Tibial nerve (tissue), 4 donors: ENCODE data around the gene SEMA4C. TPM values are rescaled to one million over a fixed set of nuclear protein-coding genes. Genes with fewer than 3 reads are reported as not detected.
A peak's percentile ranks its signal among the peaks of the same experiment; 100 is the strongest.

Experiments used
- DNase-seq, 2 donors: peaks; one replicate each; pipeline ENCODE4 v3.0.0-alpha.2; 2019; ENCODE audit warnings: low spot score in 2 of 2
- H3K27ac ChIP-seq, 4 donors: fragments of 200-600 bp; sonication (generic) in 3 of 4; one replicate each; pipeline ENCODE4 v1.5.1; 2017 to 2019; ENCODE audit warnings: mild to moderate bottlenecking in 1 of 4
- H3K27me3 ChIP-seq, 2 donors: fragments of 200-600 bp; sonication (generic) in 1 of 2; one replicate each; pipeline versions ENCODE4 v1.5.1 to v1.6.0; 2017 to 2019
- H3K36me3 ChIP-seq, 3 donors: fragments of 200-600 bp; sonication (generic); one replicate each; pipeline ENCODE4 v1.5.1; 2018 to 2019
- H3K4me1 ChIP-seq, 4 donors: fragments of 200-600 bp; sonication (generic) in 3 of 4; one replicate each; pipeline ENCODE4 v1.5.1; 2017 to 2019
- H3K4me3 ChIP-seq, 4 donors: fragments of 200-600 bp; sonication (generic) in 3 of 4; one replicate each; pipeline ENCODE4 v1.5.1; 2017 to 2019; ENCODE audit warnings: mild to moderate bottlenecking in 1 of 4, moderate library complexity in 1 of 4
- H3K9me3 ChIP-seq, 4 donors: fragments of 200-600 bp; sonication (generic) in 3 of 4; one replicate each; pipeline ENCODE4 v1.5.1; 2017 to 2019
- EP300 ChIP-seq, 2 donors: sonication (generic); formaldehyde crosslinking; IDR thresholded peaks; one replicate each; pipeline ENCODE4 v1.6.1; 2017; ENCODE audit warnings: antibody characterized with exemption in 2 of 2, mild to moderate bottlenecking in 1 of 2
- POLR2A ChIP-seq, 2 donors: fragments of 450-650 bp; IDR thresholded peaks; one replicate each; pipeline ENCODE4 v1.6.1; 2017; ENCODE audit warnings: antibody characterized with exemption in 2 of 2, mild to moderate bottlenecking in 2 of 2, moderate library complexity in 2 of 2
- WGBS, 2 donors: methylation state at CpG; one replicate each; pipeline ENCODE4 v1.1.5; 2018; 5-methylcytosine and 5-hydroxymethylcytosine counted together
- total RNA-seq, 4 donors: library from RNA; depleted of rRNA; stranded (reverse); fragments of >200 nt; gene quantifications; one replicate each; pipeline ENCODE4 v1.1.0, GENCODE V29; 2016
- TF ChIP-seq, protein P1 (sequence below), 5 experiments: fragments of 200-600 bp in 3 of 5; fragments of 450-650 bp in 2 of 5; sonication (generic) in 3 of 5; IDR thresholded peaks; one replicate each; pipeline ENCODE4 v1.5.1; 2016 to 2019; ENCODE audit warnings: antibody characterized with exemption in 5 of 5, mild to moderate bottlenecking in 3 of 5, moderate library complexity in 2 of 5

Gene SEMA4C
- total RNA-seq, 4 donors from 2014 or later = 120 to 181 (median 147) TPM

DNA sequence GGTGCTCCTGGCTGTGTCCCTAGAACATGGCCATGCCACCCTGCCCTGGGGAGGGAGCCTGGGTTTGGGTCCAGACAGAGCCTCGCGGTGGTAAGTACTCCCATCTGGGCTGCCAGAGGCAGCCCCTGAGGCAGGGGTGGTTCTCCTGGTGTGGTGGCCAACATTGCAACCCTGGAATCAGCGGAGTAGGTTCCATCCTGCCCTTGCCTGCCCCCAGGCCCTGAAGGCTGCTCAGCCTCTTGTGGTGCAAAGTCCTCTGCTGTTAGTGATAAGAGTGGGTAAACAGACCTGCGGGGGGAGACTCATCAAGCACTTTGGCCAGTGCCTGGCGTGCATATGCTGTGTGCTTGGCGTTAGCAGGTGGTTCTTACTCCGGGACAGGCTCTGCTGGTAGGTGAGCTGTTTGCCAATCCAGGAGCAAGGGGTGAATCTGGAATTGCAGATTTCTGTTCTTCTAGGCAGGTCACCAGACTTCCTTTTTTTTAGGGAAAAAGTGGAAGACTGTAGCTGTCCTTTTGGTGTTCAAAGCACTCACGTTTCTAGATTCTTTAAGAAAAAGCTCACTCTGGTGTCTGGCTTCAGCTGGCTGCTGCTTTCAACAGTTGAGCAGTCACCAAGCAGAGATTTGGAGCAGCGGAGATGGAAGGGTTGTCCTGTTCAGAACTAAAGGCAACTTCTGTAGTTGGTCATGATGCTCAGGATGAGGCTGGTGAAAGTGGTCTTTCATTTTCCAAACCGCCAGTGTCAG is 50.6 kb downstream of the SEMA4C start:
- WGBS, 2 donors = 77 to 80% methylated on average over 8 to 10 of the region's 10 CpGs
- no peak for DNase-seq
- TF ChIP-seq EP300 (IDR thresholded peaks at IDR 0.05) (no peak), POLR2A (IDR thresholded peaks at IDR 0.05) (no peak)
- TF ChIP-seq, protein P1, sequence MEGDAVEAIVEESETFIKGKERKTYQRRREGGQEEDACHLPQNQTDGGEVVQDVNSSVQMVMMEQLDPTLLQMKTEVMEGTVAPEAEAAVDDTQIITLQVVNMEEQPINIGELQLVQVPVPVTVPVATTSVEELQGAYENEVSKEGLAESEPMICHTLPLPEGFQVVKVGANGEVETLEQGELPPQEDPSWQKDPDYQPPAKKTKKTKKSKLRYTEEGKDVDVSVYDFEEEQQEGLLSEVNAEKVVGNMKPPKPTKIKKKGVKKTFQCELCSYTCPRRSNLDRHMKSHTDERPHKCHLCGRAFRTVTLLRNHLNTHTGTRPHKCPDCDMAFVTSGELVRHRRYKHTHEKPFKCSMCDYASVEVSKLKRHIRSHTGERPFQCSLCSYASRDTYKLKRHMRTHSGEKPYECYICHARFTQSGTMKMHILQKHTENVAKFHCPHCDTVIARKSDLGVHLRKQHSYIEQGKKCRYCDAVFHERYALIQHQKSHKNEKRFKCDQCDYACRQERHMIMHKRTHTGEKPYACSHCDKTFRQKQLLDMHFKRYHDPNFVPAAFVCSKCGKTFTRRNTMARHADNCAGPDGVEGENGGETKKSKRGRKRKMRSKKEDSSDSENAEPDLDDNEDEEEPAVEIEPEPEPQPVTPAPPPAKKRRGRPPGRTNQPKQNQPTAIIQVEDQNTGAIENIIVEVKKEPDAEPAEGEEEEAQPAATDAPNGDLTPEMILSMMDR (IDR thresholded peaks at IDR 0.05) = no peak

DNA sequence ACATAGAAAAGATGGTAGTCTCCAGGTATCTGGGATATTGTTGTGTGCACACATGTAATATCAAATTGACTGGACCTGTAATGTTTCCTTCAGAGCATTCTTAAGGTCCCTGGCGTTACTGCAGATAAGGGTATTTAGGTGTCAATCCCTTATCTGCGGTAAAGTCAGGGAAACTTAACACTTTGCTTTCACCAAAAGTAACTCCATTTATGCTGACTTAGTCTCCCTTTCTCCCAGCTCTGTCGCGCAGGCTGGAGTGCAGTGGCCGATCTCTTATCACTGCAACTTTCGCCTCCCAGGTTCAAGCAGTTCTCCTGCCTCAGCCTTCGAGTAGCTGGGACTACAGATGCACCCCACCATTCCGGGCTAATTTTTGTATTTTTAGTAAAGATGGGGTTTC is 52.0 kb downstream of the SEMA4C start:
- Histone ChIP-seq H3K4me1 (peaks cover 0 to 59% (median 41%) of the 10 kb centered on the region in 4 donors), H3K27me3 (no peaks in the 10 kb centered on the region), H3K9me3 (no peaks in the 10 kb centered on the region), H3K36me3 (peaks cover 0 to 20% (median 0%) of the 10 kb centered on the region in 3 donors), H3K27ac (peak overlapping the region in 1 of 4 donors; percentile 92), H3K4me3 (peak overlapping the region in 2 of 4 donors; percentile 58 to 70)
- TF ChIP-seq, protein P1 (IDR thresholded peaks at IDR 0.05) = no peak
- no peak for TF ChIP-seq EP300 (IDR thresholded peaks at IDR 0.05)
- no peak for TF ChIP-seq POLR2A (IDR thresholded peaks at IDR 0.05)
- no peak for DNase-seq
- WGBS, 2 donors = 73 to 74% methylated on average over 8 of the region's 8 CpGs

More for the DNA sequence above, 50.6 kb downstream of the SEMA4C start:
- Histone ChIP-seq H3K4me3 (no peak overlapping the region), H3K27ac (peak overlapping the region in 2 of 4 donors; percentile 13 to 36), H3K4me1 (peaks cover 0 to 73% (median 44%) of the 10 kb centered on the region in 4 donors), H3K36me3 (peaks cover 0 to 31% (median 0%) of the 10 kb centered on the region in 3 donors), H3K27me3 (no peaks in the 10 kb centered on the region), H3K9me3 (no peaks in the 10 kb centered on the region)

DNA sequence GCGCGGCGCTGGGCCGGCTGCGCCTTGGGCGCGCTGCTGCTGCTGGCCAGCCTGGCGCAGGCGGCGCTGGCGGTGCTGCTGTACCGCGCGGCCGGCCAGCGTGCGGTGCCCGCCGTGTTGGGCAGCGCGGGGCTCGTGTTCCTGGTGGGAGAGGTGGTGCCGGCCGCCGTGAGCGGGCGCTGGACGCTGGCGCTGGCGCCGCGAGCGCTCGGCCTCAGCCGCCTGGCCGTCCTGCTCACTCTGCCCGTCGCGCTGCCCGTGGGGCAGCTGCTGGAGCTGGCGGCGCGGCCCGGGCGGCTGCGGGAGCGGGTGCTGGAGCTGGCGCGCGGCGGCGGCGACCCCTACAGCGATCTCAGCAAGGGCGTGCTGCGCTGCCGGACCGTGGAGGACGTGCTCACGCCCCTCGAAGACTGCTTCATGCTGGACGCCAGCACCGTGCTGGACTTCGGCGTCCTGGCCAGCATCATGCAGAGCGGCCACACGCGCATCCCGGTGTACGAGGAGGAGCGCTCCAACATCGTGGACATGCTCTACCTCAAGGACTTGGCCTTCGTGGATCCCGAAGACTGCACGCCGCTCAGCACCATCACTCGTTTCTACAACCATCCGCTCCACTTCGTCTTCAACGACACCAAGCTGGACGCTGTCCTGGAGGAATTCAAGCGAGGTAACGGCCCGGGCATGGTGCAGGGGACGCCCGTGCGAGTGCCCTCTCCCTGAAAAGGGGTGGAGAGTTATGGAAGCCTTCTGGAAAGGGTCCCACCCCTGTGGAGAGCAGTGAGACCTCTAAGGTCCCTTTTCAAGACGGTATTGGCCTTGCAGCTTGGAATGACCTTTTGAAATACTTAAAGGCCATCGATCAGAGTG is 52.8 kb downstream of the SEMA4C start:
- no peaks in the 10 kb centered on the region for H3K27me3 ChIP-seq
- H3K4me3 ChIP-seq = peak overlapping the region; percentile 24 to 89 (median 64)
- no peak for DNase-seq
- no peak for TF ChIP-seq EP300 (IDR thresholded peaks at IDR 0.05)
- TF ChIP-seq, protein P1 (IDR thresholded peaks at IDR 0.05) = no peak
- no peak for TF ChIP-seq POLR2A (IDR thresholded peaks at IDR 0.05)
- 3 to 14% methylated on average over 28 of the region's 89 CpGs for WGBS, 2 donors
- H3K27ac ChIP-seq = peak overlapping the region in 1 of 4 donors; percentile 92
- no peaks in the 10 kb centered on the region for H3K9me3 ChIP-seq
- peaks cover 0 to 13% (median 0%) of the 10 kb centered on the region in 3 donors for H3K36me3 ChIP-seq
- H3K4me1 ChIP-seq = peaks cover 0 to 58% (median 41%) of the 10 kb centered on the region in 4 donors

DNA sequence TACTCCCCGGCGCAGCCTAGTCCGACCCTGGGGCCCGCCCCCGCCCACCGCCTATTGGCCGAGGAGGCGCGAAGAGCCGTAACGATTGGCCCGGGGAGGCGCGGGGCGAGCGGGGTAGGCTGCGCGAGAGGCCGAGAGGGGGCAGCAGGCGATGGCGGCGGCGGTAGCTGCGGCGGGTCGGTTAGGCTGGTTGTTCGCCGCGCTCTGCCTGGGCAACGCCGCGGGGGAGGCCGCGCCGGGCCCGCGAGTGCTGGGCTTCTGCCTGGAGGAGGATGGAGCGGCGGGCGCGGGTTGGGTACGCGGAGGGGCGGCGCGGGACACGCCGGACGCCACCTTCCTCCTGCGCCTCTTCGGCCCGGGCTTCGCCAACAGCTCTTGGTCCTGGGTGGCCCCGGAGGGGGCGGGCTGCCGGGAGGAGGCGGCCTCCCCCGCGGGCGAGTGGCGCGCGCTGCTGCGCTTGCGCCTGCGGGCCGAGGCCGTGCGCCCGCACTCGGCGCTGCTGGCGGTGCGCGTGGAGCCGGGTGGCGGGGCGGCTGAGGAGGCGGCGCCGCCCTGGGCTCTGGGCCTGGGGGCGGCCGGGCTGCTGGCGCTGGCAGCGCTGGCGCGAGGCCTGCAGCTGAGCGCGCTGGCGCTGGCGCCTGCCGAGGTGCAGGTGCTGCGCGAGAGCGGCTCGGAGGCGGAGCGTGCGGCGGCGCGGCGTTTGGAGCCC is 53.6 kb downstream of the SEMA4C start, which contains the start of gene CNNM3:
Gene CNNM3, plus strand, starts transcription at position 142 of the 709 bp plus-strand sequence. Its CDS starts 10 bp downstream, at position 152.
- peaks cover 0 to 10% (median 0%) of the 10 kb centered on the region in 3 donors for H3K36me3 ChIP-seq
- no peaks in the 10 kb centered on the region for H3K9me3 ChIP-seq
- 0% methylated on average over 35 of the region's 103 CpGs; no CpG with 5 or more reads in 1 of the 2 donors for WGBS, 2 donors
- H3K4me3 ChIP-seq = peak within 1 kb of the TSS; percentile 57 to 89 (median 70)
- no peaks in the 10 kb centered on the region for H3K27me3 ChIP-seq
- H3K4me1 ChIP-seq = peaks cover 0 to 56% (median 41%) of the 10 kb centered on the region in 4 donors
- peak; percentile 93 to 97 for DNase-seq
- TF ChIP-seq POLR2A (IDR thresholded peaks at IDR 0.05) (peak; percentile 49 to 83), EP300 (IDR thresholded peaks at IDR 0.05) (peak in 1 of 2 donors; percentile 83)
- TF ChIP-seq, protein P1 (IDR thresholded peaks at IDR 0.05) = peak; percentile 68 to 91 (median 87)
- H3K27ac ChIP-seq = peak within 1 kb of the TSS; percentile 88 to 96 (median 94)
